Testis (tissue), 3 donors: ENCODE measurements around the gene PTTG2. TPM values are rescaled to one million over a fixed set of nuclear protein-coding genes. Genes with fewer than 3 reads are reported as not detected.

ENCODE experiments used
- DNase-seq: peaks from one replicate; pipeline ENCODE4 v3.0.0-alpha.2; 2019
- H3K27ac ChIP-seq, 2 donors: fragments of 200-600 bp; sonication (generic); one replicate each; pipeline ENCODE4 v1.5.1; 2019
- H3K27me3 ChIP-seq: fragments of 200-600 bp; sonication (generic); one replicate; pipeline ENCODE4 v1.5.1; 2019
- H3K36me3 ChIP-seq: fragments of 200-600 bp; sonication (generic); one replicate; pipeline ENCODE4 v1.5.1; 2017; ENCODE audit warnings: low read depth; ENCODE audit errors: missing control alignments
- H3K4me1 ChIP-seq: fragments of 200-600 bp; sonication (generic); one replicate; pipeline ENCODE4 v1.5.1; 2019
- H3K4me3 ChIP-seq, 2 donors: fragments of 200-600 bp; sonication (generic); one replicate each; pipeline ENCODE4 v1.5.1; 2017 to 2019
- H3K9me3 ChIP-seq: fragments of 200-600 bp; sonication (generic); one replicate; pipeline ENCODE4 v1.5.1; 2017
- POLR2A ChIP-seq: fragments of 450-650 bp; IDR thresholded peaks from one replicate; pipeline ENCODE4 v1.6.1; 2017; ENCODE audit warnings: antibody characterized with exemption, mild to moderate bottlenecking, moderate library complexity
- WGBS, 2 donors: methylation state at CpG; one replicate each; pipeline ENCODE4 v1.1.5; 2018; 5-methylcytosine and 5-hydroxymethylcytosine counted together
- intact Hi-C: fragments of 100-400 bp; cut with DNase I; formaldehyde crosslinking; loops from one replicate; pipeline ENCODE4 v1.15.1; 2023; ENCODE audit warnings: low total_unique reads
- polyA plus RNA-seq: library from polyadenylated mRNA; stranded (reverse); fragments of 350-450 nt; fragmentation: Illumina TruSeq; extraction: RNeasy Lipid Tissue Mini Kit (QIAGEN cat#74804); gene quantifications from one replicate; pipeline ENCODE4 v1.2.3, GENCODE V29; 2014; ENCODE audit warnings: low read depth, low replicate concordance; ENCODE audit not compliant: insufficient read depth
- total RNA-seq, 2 donors: library from RNA; depleted of rRNA; stranded (reverse); fragments of >200 nt; gene quantifications; one replicate each; pipeline ENCODE4 v1.2.3, GENCODE V29; 2016
- TF ChIP-seq, protein P1 (sequence below), 3 experiments: fragments of 450-650 bp in 2 of 3; fragments of 200-600 bp in 1 of 3; sonication (generic) in 1 of 3; IDR thresholded peaks; one replicate each; pipeline ENCODE4 v1.5.1; 2016 to 2019; ENCODE audit warnings: antibody characterized with exemption in 3 of 3, mild to moderate bottlenecking in 2 of 3, moderate library complexity in 1 of 3

PTTG2 gene
- total and polyA plus RNA-seq, 3 donors from 2014 or later, result 0.50 TPM; not detected in 2

- Histone ChIP-seq H3K9me3 (no peaks in the 10 kb centered on the region), H3K4me1 (no peaks in the 10 kb centered on the region), H3K27ac (no peak overlapping the region), H3K27me3 (no peaks in the 10 kb centered on the region), H3K4me3 (no peak overlapping the region), H3K36me3 (no peaks in the 10 kb centered on the region)
- no peak for DNase-seq
- WGBS, 2 donors, result 85 to 86% methylated on average over 4 of the region's 4 CpGs
- intact Hi-C loops, result no loop called here
- TF ChIP-seq POLR2A, result no peak
- TF ChIP-seq, protein P1, sequence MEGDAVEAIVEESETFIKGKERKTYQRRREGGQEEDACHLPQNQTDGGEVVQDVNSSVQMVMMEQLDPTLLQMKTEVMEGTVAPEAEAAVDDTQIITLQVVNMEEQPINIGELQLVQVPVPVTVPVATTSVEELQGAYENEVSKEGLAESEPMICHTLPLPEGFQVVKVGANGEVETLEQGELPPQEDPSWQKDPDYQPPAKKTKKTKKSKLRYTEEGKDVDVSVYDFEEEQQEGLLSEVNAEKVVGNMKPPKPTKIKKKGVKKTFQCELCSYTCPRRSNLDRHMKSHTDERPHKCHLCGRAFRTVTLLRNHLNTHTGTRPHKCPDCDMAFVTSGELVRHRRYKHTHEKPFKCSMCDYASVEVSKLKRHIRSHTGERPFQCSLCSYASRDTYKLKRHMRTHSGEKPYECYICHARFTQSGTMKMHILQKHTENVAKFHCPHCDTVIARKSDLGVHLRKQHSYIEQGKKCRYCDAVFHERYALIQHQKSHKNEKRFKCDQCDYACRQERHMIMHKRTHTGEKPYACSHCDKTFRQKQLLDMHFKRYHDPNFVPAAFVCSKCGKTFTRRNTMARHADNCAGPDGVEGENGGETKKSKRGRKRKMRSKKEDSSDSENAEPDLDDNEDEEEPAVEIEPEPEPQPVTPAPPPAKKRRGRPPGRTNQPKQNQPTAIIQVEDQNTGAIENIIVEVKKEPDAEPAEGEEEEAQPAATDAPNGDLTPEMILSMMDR (IDR thresholded peaks at IDR 0.05), result no peak
Measured at GRCh38 chr4:37956941-37957340, 3.3 kb upstream of the PTTG2 start.

- Histone ChIP-seq H3K4me1 (no peaks in the 10 kb centered on the region), H3K4me3 (no peak overlapping the region), H3K9me3 (no peaks in the 10 kb centered on the region), H3K27me3 (no peaks in the 10 kb centered on the region), H3K27ac (no peak overlapping the region), H3K36me3 (no peaks in the 10 kb centered on the region)
- intact Hi-C loops, result no loop called here
- TF ChIP-seq, protein P1 (IDR thresholded peaks at IDR 0.05), result no peak
- TF ChIP-seq POLR2A, result no peak
- WGBS, 2 donors, result 92 to 95% methylated on average over 6 of the region's 6 CpGs
- DNase-seq, result no peak
Measured at GRCh38 chr4:37958932-37959331, 1.3 kb upstream of the PTTG2 start.

DNA sequence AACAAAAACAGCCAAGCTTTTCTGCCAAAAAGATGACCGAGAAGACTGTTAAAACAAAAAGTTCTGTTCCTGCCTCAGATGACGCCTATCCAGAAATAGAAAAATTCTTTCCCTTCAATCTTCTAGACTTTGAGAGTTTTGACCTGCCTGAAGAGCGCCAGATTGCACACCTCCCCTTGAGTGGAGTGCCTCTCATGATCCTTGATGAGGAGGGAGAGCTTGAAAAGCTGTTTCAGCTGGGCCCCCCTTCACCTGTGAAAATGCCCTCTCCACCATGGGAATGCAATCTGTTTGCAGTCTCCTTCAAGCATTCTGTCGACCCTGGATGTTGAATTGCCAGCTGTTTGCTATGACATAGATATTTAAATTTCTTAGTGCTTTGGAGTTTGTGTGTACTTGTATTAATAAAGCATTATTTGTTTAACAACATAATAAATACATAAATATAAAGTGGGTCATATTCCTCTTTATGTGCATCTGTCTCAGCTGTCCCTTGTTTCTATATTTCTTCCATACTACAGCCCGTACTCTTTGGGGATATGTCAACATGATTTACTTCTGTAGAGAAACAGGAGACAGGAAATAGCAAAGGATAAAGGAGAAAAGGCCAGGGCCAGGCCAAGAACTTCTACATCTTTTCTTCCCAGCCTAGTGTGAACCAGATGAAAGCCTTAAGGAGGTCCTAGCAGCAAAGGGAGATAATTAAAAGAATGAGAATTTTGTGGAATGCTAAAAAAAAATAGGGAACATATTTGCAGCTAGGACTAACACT, 667 bp downstream of the PTTG2 start:
- H3K27ac ChIP-seq, result no peak overlapping the region
- TF ChIP-seq POLR2A, result no peak
- TF ChIP-seq, protein P1 (IDR thresholded peaks at IDR 0.05), result no peak

DNA sequence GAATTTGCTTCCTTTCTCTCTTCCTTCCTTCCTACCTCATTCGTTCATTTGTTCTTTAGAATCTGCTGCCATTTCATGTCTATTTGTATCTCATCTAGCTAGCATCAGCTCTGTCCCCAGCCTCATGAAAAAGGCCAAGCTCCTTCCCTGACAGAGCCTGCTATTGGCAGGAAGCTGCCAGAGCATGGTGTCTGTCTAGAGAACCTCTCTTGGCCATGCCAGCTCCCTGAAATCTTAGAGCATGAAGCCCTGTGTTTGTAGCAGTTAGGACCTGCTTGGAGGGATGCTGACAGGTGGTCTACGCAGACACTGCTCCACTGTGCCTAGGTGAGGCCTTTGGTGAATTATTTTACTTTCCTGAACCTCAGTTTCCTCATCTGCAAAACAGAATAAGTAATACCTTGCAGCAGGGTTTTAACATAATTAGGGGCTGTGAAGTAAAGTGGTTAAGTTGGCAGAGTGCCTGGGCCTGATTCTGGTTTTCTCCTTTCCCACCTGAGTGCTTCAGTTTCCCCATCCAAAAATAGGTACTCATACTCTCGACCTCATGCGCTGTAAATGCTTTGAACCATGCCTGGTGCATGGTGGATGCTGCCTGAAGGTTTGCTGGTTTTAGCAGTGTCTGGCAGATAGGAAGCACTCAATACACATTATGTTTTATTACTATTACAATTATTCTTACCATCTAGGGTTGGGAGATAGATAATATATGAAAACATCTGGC, 4.7 kb downstream of the PTTG2 start:
- TF ChIP-seq POLR2A, result no peak
- TF ChIP-seq, protein P1 (IDR thresholded peaks at IDR 0.05), result no peak
- Histone ChIP-seq H3K9me3 (no peaks in the 10 kb centered on the region), H3K36me3 (no peaks in the 10 kb centered on the region), H3K4me1 (peaks cover 9% of the 10 kb centered on the region), H3K27me3 (no peaks in the 10 kb centered on the region), H3K27ac (no peak overlapping the region), H3K4me3 (no peak overlapping the region)
- intact Hi-C loops, result no loop called here
- no peak for DNase-seq
- 96% methylated on average over 4 of the region's 4 CpGs for WGBS, 2 donors

More for the DNA sequence above, 667 bp downstream of the PTTG2 start:
- no peaks in the 10 kb centered on the region for H3K9me3 ChIP-seq
- 68 to 71% methylated on average over 5 of the region's 5 CpGs for WGBS, 2 donors
- no peaks in the 10 kb centered on the region for H3K27me3 ChIP-seq
- H3K4me1 ChIP-seq, result no peaks in the 10 kb centered on the region
- no peak for DNase-seq
- H3K36me3 ChIP-seq, result no peaks in the 10 kb centered on the region
- intact Hi-C loops, result no loop called here
- no peak overlapping the region for H3K4me3 ChIP-seq
